GM19468 (cell line): ENCODE data around the gene MBD5.

Experiments used
- ATAC-seq: cut with Tn5 transposase; IDR thresholded peaks from one replicate; pipeline ENCODE4 v1.9.1; 2021; ENCODE audit warnings: mild to moderate bottlenecking, moderate library complexity, moderate number of reproducible peaks; ENCODE audit not compliant: unreplicated experiment; ENCODE audit errors: extremely low read depth

Gene MBD5

DNA sequence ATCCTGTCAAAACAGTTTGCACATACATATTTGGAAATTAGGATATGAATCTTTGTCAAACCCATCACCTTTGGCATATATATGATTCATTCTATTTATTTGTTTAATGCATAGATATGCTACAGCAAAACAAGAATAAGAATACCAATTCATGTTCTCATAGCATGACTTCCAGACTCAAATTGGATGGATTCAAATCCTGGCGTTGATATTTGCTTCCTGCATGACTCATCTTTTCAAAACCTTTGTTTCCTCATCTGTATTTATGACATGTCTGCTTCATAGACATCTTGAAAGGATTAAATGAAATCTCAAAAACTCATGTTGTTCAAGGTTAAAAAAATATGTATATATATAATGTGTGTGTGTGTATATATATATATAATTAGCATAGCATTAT is 261.3 kb downstream of the MBD5 start:
- ATAC-seq, result no peak

DNA sequence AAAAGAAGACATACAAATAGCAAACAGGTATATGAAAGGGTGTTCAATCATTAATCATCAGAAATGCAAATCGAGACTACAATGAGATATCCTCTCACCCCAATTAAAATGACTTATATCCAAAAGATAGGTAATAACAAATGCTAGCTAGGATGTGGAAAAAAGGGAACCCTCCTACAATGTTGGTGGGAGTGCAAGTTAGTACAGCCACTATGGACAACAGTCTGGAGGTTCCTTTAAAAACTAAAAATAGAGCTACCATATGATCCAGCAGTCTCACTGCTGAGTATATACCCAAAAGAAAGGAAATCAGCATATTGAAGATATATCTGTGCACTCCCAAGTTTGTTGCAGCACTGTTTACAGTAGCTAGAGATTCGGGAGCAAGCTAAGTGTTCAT is 271.5 kb downstream of the MBD5 start:
- ATAC-seq, result no peak

DNA sequence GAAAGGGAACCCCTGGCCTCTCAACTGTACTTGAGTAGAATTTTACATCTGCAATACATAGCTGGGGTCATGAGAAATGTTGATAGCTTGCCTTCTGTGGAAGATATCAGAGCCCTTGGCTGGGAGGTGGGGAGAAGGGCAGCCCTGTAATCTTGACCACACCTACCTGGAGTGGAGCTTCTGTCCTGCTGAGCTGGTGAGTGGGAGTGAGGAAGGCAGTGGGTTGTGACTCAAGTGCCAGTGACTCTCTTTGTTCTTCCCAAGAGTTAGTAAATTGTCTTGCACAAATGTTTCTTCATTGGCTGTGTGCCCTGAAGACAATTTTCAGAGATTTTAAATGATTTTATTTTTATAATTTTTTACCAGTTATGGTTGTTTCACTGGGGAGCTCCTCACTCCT is 277.3 kb downstream of the MBD5 start:
- ATAC-seq, result no peak

DNA sequence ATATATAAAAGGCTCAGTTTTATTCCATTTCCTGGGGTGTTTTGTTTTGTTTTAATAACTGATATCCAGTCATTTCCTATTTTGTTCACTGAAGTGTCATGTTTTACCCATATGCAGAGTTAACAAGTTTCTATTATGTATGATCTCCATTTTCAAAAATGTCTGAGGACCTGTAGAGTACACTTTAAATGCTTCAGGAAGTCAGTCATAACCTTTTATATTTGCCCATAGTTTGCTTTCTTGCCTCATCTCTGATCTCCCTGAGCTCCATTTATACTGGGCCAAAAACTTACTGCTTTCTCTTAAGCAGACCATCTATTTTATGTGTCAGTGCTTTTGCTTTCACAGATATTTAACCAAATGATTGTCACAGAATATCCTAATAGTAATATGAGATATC is 278.7 kb downstream of the MBD5 start:
- ATAC-seq, result no peak

DNA sequence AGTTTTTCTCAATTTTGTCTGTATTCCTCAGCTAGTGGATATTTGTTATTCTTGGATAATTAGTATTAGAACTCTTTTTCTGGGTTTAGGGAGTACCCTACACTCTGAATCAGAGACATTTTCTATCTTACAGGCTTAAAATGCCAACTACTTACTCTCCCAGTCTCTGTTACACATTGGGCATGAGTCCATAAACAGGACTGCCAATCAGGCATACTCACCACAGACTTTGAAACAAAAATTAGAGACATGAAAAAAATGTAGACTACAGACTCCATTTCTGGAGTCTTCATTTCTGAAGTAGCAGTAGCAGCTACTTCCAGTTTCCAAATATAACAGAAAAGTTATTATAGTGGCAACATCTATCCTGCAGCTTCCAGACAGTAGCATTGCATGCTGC is 279.7 kb downstream of the MBD5 start:
- no peak for ATAC-seq

DNA sequence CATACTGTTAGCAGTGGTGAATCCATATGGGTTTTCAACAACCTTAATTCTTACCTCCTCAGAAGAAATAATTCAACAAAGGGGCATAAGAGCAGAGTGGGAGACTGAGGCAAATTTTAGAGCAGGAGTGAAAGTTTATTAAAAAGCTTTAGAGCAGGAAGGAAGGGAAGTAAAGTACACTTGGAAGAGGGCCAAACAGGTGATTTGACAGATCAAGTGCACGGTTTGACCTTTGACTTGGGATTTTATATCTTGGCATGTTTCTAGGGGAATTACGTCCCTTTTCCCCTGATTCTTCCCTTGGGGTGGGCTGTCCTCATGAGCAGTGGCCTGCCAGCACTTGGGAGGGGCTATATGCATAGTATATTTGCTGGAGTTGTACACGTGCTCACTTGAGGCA is 280.5 kb downstream of the MBD5 start:
- no peak for ATAC-seq

DNA sequence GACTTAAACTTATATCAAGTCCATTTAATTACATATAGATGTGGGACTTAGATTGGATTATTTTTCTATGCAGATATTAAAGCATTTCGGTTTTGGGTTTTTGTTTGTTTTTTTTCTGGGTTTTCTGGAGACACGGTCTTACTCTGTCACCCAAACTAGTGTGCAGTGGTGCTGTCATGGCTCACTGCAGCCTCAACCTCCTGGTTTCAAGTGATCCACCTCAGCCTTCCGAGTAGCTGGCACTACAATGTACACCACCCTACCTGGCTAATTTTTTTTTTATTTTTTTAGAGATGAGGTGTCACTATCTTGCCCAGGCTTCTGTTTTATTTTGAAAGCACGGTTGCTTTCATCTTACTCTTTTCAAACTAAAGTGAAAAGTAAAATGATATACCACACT is 281.6 kb downstream of the MBD5 start:
- ATAC-seq, result no peak

DNA sequence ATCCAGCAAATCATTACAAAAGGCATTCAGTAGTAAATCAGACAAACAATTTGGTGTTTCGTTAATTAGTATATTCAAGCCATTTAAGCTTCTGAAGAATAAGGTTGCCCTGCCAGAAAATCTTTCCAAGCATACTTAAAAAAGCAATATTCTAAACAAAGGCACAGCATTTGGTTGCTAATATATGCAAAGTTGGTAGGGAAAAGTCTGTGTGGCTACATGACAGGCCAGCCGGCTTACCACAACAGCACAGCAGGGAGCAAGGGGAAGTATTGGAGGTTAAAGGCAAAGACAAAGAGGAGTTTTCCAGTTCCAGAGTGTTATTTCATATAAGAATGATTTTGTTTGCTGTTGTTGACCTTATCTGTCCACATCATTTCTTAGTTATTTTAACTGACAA is 282.3 kb downstream of the MBD5 start:
- ATAC-seq, result no peak

DNA sequence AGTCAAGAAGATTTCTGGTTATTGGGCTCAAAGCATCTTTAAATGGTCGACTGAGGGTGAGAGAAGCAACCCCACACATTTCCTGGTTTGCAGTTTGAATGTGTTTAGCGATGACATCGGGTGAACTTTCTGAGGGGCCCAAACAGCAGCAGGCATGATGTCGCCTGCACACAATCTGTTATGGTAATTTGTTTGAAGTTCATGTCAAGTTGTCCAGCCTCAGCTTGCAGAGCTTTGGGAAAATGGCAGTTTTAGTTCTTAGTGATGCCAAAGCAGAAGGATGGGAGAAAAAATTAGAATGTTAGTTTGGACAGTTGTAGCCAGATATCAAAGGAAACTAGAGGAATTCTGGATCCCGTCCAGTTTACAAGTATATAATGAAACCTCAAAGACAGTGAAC is 284.6 kb downstream of the MBD5 start:
- no peak for ATAC-seq

DNA sequence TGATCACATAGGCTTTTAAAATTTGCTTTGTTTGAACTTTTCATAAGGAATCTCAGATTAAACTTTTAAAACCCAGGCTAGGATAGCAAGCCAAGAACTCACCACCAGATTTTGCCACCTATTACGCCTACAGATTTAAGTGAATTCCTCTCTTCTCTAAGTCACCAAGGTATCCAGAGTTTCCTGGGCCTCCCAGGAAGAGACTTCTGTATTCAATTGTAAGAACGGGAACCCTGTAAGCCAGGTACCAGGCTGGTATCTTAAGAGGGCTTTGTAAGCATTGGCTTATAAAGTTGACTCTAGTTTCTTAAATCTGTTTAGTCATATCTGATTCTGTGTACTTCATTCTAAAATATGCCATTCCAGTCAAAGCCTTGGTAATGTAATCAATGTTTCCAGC is 285.1 kb downstream of the MBD5 start:
- ATAC-seq, result no peak

DNA sequence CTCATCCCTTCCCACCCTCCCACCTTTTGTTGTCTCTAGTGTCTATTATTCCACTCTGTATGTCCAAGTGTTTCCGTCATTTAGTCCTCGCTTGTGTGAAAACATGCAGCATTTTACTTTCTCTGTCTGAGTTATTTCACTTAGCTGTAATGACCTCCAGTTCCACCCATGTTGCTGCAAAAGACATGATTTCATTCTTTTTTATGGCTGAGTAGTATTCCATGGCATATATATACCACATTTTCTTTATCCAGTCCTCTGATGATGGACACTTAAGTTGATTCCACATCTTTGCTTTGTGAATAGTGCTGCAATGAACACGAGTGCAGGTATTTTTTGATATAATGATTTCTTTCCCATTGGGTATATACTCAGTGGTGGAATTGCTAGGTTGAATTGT is 296.7 kb downstream of the MBD5 start:
- no peak for ATAC-seq

DNA sequence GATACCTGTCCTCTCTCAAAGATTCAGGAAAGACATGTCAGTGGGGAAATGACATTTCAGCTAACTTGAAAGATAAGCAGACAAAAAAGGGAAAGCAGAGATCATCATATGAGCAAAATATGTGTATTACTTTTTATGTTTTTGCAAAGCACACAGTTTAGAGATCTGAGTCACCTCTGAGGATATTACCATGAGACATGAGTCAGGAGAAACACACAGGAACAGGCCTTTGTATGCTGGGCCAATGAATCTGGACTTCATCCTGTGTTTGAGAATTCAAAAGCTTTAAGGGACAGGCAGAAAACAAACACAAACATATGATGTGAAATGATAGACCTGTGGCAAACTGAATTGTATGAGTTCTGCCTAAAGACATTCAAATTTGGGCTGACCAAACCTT is 317.6 kb downstream of the MBD5 start:
- no peak for ATAC-seq

DNA sequence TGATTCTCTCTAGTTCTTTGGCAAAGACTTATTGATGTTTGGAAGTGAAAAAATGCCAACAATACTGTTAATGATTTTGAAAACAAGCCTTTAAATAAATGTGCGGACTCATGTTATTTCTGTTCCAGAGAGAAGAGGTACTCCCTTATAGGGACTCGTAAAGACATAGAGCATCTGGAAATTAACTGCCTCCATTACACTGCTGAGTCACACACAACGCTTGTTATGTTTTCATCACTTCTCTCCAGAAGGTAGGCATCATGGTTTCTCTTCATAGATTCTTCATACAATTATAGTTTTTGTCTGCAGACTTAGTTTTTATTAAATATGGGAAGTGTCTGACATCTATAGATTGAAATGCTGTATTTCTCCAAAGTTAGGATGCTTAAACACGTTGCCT is 321.2 kb downstream of the MBD5 start:
- no peak for ATAC-seq

DNA sequence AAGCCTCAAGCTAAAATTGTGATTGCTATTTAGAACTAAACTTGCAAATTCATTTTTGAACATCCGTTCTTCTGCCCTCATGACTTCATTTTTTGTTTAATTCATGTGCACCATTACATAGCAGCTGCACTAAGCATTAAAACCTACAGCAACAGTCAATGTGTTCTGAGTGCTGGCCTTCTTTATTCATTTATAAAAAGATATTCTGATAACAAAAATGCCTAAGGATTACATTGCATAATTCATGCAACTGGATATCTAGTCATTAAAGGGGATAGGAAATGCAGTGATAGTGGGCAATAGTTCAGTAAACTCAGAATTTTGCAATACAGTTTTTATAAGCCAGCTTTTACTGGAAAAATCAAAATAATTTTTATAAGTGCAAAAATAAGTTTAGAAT is 329.3 kb downstream of the MBD5 start:
- no peak for ATAC-seq

DNA sequence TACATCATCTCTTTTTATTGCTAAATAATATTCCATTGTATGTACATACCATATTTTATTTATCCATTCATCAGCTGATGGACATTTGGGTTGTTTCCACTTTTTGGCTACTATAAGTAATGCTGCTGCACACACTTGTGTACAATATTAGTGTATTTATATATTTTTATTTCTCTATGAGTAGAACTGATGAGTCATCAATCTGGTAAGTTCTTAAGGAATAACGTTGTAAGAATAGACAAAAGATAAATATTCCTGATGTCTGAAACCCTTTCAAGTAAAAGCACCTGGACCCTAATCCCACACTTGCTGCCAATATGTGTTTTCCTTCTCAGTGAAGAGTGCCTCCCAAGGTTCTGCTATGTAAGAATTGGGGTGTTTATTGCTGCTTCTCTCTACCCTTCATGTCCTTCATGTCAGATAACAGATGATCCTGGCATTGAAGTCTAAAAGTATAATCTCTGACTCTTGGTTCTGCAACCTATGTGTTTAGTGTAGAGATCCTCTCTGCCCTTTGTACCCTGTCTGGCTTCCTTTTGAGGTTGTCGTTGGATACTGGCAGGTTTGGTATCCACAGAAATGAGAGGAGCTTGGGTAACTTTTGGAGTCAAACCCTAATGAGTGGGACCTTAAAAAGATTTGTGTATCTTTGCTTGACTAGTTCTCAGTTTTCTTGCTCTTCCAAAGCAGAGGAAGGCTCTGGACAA is 330.7 kb downstream of the MBD5 start:
- ATAC-seq, result no peak

DNA sequence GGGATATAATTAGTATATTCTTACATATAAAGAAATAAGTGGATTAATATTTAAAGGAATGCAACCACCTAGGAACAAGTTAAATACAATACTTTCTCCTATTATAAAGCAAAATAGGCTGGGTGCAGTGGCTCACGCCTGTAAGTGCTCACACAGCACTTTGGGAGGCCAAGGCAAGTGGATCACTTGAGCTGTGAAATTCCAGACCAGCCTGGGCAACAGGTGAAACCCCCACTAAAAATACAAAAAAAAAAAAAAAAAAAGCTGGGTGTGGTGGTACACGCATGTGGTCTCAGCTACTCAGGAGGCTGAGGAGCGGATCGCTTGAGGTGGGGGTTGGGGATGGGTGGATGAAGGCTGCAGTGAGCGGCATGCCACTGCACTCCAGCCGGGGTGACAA is 337.5 kb downstream of the MBD5 start:
- ATAC-seq, result no peak

DNA sequence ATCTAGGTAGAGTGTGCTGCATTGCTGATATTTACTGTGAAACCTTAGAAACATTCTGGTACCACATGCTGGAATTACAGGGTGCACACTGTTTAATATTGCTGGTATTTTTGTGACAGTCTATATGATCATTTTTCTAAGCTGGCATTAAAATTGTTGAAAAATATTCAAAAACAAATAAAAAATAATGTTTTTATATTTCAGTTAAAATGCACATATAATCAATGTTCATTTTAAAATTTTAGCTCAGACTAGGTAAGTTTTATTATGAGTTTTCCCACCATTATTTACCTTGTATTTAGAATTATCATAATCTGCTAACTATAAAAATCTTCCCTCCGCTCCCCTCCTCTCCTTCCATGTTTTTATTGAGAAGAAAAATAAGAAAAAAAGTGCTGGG is 339.8 kb downstream of the MBD5 start:
- ATAC-seq, result no peak

DNA sequence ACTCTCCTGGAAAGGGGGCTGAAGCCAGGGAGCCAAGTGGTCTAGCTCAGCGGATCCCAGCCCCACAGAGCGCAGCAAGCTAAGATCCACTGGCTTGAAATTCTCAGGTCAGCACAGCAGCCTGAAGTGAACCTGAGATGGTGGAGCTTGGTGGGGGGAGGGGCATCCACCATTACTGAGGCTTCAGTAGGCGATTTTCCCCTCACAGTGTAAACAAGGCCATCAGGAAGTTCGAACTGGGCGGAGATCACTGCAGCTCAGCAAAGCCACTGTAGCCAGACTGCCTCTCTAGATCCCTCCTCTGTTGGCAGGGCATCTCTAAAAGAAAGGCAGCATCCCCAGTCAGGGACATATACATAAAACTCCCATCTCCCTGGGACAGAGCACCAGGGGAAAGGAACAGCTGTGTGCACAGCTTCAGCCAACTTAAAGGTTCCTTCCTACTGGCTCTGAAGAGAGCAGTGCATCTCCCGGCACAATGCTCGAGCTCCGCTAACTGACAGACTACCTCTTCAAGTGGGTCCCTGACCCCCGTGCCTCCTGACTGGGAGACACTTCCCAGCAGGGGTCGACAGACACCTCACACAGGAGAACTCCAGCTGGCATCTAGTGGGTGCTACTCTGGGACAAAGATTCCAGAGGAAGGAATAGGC is 341.4 kb downstream of the MBD5 start:
- no peak for ATAC-seq

DNA sequence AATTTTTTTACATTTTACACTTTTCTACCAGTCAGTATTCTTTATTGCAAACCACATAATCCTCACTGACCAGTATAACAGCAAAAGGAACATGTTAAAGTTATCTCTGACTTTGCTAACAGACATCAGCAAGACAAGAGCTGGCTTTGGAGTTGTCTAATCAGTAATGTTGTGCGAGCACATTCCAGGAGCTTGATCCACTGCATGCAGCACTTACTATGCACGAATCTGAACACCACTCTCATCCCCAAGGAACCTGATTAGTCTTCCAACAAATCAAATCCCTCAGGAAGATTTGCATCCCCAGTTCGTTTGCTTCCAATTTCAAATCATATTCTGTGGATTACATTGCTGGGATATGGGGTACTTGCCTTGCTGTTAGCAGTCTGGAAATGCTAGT is 354.3 kb downstream of the MBD5 start:
- ATAC-seq, result no peak

DNA sequence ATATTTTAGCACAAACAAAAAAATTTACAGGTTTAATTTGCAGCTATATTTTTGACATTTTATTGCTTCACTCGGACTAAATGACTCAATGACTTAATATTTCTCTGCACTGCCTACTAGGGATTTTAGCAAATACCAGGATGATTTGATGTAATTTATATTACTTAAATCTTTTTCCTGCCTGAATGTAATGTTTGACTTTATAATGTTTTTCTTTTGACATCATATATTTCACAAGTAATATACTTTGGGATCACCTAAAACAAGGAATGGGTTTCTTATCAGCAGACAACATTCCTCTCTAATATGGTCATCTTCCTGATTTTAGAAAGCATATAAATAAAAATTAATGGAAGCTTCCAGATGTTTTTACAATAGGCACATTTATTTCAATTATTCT is 370.4 kb downstream of the MBD5 start:
- no peak for ATAC-seq

DNA sequence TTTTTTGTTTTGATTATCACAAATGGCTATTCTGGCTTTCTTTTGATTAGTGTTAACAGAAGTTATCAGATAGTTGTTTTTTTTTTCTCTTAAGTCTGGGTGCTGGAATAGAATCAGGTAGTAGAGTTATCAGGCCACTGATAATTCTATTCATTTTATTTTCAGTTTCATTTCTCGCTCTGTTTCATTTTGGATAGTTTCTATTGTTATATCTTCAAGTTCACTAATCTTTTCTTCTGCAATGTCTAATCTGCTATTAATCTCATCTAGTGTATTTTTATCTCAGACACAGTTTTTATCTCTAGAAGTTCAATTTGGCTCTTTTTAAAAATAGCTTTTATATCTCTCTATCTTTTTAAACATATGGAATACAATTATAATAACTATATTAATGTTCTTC is 381.9 kb downstream of the MBD5 start:
- no peak for ATAC-seq

DNA sequence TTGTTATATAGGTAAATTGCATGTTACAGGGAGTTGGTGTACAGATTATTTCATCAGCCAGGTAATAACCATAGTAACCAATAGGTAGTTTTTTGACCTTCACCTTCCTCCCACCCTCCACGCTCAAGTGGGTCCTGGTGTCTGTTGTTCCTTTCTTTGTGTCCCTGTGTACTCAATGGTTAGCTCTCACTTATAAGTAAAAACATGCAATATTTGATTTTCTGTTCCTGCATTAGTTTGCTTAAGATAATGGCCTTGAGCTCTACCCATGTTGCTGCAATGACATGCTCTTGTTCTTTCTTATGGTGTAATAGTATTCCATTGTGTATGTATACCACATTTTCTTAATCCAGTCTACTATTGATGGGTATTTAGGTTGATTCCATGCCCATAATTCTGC is 390.0 kb downstream of the MBD5 start:
- no peak for ATAC-seq
